ENCODE data around the gene TMEM179.

TMEM179 gene

DNA sequence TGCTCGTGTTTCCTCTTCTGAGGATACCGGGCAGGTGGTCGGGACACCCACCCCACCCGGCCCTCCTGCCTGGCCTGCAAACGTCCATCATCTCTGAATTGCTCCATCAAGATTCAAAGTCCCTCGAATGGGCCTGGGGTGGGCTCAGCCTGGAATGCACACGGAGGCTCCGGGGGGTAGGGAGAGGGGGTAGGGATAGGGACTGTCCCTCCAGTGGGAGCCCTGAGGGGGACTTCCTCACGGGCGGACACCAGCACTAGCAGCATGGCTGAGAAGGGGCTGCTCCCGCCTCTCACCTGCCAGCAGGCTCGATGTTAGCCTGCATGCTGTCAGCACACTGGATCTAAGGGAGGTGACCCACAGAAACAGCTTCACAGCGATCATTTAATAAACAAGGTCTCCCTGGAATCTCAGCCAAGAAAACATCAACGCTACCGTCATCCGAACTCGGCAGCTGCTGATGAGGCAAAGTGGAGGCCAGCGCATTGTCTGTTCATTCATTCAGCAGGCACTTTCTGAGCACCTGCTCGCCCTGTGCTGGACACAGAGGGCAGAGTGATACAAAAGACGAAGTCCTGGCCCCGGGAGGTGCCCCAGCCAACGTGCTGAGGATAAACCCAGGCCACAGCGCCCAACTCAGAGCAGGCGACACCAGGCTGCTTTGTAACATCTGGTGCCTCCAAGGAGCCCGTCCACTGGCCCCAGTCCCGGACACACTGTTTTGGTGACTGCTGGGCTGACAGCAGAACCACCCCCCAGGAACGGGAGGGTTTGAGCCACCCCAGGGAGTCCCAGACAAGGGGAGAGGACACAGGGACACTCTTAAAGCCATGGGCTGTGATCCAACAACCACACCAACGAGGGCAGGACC lies 6.3 kb downstream of the TMEM179 start:
- DNase-seq = no peak

DNA sequence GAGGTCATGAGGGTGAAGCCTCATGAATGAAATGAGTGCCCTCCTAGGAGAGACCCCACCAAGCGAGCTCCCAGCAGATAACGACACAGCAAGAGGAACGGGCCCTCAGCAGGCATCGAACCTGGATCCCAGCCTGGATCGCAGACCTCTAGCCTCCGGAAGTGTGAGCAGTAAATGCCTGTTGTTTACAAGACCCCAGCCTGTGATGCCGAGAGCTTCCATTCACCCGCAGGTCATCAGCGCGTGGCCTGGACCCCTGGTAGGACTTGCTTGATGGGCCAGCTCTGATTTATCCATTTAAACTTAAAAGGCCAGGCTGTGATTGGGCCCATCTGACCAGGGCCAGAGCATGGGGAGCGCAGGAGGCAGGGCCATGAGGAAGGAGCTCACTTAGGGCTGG lies 7.0 kb downstream of the TMEM179 start:
- DNase-seq = no peak

DNA sequence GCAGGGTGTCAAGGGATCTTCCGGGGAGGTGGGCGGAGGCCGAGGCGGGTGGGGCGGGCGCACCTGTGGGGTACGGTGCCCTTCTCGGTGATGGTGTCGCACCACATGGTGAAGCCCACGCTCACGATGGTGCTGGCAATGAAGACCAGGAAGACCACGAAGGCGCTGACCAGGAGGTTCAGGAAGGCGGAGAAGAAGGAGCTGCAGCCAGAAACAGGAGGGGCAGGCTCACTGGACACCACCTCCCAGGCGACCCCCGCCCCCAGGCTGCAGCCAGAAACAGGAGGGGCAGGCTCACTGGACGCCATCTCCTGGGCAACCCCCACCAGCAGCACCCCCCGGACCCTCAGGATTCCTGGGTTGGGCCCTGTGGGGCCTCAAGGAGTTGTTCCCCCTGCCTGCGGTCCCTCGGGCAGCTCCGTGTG lies 7.6 kb downstream of the TMEM179 start:
- no peak for DNase-seq

DNA sequence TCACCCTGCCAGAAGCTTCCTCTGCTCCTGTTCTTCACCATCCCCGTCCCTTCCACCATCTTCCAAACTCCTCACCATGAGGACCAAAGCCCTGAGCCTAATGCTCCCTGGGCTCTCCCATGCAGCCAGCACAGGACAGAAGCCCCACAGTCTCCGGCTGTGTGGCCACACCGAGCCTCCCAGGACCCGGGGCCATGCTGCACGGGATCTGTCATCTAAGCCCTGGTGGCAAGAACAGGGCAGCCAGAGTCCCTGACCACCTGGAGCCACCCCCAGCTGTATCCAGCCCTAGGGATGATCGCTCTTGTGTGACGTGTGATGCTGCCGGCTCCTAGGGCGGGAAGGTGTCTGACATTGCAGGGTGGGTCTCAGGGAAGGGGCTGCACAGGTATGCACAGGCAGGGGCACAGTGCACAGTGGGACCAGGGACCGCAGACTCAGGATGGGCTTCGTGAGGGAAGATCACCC lies 8.1 kb downstream of the TMEM179 start:
- DNase-seq = no peak

DNA sequence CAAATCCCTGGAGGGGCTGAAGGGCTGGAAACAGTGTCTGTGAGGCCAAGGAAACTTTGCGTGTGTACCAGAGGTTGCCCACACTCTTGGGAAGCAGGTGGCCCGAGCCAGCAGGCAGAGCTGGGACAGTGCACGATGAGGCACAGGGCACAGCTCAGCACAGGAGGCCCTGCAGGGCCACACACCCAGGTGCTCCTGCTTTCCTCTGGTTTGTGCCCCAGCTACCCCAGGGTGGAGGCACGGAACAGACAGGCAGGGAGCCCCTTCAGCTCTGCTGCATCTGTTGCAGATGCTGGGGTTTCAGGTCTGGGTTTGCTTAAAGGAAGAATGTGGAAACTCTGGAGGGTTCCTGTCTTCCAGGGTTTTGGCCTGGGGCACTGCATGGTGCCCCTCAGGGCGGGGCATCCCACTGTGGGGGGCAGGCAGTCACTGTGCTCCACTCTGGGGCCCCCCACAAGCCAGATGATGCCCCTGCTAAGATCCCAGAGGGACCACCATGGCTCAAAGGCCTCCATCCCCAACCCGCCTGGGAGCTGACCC lies 8.6 kb downstream of the TMEM179 start:
- no peak for DNase-seq

DNA sequence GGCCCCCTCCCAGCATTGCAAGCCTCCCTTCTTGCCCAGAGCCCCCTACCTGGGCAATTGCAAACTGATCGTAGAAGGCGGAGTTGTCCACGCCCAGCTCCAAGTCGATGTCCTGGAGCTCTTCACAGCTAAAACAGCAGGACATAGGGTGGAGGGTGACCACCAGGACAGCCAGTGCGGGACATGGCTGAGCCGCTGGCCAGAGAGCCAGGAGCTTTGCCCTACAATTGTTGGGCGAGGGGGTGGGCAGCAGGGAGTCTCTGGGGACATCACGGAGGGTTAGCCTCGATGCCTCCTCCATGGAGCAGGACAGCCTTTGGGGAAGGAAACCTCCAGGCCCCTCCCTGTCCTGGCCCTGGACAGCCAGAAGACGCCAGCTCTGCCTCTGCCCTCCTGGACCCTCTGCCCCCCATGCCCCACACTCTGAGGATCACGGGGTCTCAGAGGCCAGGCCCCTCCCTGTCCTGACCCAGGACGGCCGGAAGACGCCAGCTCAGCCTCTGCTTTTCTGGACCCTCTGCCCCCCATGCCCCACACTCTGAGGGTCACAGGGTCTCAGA lies 9.4 kb downstream of the TMEM179 start:
- DNase-seq = no peak

DNA sequence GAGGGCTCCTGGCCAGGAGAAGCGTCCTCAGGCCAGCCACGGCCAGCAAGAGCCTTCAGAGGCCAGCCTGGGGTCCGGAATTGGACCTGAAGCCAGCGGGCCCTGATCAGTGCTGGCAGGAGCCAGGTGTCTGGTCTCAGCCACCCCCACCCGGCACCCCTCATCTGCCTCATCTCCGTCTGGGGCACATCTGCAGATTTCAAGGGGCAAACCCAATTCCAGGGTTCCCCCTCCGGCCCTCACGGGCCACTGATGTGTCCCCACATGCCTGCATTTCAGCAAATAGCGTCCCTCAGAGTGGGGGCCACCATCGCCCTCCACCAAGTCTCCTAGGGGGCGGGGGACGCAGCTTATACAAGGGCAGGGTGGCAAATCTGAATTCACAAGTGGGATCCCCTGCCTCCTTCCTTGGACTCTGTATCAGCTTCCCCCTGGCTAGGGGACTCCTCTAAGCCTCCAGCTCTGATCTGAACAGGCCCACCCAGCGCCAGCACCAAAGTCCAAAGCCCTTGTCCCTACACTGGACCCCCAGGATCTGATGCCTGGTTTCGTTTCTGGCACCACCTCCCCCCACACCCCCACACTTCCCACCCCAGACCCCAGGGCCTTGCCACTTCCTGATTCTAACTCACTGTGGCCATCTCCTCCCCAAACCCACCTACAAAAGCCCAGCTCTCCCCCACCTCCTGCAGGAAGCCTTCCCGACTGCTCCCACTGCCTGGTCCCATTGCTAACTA lies 10.1 kb downstream of the TMEM179 start:
- DNase-seq = no peak

DNA sequence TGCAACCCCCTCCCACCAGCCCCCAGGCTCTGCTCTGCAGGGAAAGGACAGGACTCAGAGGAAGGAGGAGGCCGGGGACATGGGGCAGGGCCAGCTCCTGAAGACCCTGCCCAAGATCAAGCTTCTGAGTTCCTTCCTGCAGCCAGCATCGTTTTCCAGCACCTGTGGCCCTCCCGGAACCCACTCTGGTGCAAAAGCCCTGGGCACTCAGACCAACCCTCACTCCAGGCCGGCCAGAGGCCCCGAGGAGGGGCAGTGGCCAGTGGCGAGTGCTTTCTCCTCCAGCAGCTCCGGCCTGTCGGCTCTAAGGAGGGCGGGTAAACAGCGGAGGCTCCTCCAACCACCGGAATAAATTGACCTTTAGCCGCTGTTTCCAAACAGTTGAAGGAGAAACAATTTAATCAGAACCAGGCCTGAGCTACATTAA lies 10.8 kb downstream of the TMEM179 start:
- DNase-seq = no peak

DNA sequence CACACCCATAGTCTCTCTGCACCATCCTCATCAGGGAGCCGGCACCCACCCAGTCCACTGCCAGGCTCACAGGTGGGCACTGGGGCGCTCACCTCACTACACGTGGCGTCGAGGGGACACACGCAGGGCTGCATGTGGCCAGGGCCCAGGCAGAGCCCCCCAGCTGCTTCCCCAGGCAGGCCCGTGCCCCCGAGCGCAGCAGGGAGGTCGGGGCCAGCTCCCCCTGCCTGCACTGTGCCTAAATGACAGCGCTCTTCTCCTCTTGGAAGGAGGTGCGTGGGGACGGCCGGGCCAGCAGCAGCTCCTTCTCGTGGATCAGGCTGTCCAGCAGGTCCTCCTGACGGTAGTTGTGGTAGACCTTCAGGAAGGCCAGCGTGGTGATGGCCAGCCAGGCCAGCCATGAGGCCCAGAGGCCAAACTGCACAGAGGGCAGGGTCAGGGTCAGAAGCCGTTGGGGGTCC lies 11.3 kb downstream of the TMEM179 start:
- no peak for DNase-seq

DNA sequence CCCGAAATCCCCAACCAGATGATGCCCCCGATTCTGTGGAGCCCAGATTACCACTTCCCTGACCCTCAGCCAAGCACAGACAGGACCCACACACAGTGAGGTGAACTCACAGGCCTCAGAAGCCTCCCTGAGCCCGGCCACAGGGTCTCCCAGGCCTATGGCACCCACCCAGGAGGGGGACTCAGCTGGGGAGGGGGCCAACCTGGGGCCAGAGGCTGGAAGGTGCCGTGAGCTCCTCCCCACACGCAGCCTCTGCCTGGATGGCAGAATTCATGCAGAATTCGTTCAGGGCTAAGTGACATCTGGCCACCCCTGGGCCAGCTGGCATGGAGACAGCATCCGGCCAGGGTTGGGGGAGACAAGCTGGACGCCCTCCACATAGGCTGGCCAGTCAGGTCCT lies 11.8 kb downstream of the TMEM179 start:
- no peak for DNase-seq

DNA sequence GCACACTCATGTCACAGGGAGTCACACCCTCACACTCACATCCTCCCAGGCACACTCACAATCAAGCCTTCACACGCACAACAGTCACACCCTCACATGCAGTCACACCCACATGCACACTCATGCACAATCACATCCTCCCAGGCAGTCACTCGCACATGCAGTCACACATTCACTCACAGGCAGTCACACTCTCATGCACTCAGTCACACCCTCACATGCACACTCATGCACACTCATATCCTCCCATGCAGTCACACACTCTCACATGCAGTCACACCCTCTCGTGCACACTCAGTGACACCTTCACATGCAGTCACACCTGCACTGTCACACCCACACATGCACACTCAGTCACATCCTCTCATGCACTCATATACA lies 12.3 kb downstream of the TMEM179 start:
- DNase-seq = no peak

DNA sequence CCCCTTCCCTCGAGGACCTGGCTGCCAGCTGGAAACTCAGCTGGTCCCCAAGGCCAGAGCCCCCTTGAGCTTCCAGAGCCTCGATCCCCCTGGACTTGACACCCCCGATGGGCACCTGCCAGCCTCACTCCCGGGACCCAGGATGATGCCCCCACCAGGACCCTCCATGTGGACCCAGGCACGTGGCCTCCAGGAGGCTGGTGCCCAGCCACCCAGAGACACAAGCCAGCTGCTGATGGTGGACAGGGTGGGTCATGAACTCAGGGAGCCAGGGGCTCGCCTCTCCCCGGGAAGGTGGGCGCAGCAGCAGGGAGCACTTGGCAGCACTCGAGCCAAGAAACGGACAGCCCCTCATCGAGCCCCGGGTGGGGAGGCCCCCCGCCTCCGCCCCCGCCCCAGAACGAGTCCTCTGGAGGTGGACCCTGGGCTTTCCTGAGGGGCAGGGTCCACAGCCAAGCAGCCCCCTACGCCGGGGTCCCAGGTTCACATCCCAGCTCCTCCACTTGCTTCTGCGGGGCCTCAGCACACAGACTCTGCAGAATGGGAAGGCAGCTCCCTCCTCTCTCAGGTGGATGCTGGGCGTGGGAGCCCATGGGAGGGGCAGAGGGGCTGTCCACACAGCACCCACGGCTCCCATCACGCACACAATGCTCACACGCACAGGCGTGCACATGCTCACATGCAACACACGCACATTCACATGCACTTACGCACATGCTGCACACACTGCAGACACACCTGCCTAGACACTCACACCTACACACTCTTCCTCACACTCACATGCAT lies 12.9 kb downstream of the TMEM179 start:
- DNase-seq = no peak

DNA sequence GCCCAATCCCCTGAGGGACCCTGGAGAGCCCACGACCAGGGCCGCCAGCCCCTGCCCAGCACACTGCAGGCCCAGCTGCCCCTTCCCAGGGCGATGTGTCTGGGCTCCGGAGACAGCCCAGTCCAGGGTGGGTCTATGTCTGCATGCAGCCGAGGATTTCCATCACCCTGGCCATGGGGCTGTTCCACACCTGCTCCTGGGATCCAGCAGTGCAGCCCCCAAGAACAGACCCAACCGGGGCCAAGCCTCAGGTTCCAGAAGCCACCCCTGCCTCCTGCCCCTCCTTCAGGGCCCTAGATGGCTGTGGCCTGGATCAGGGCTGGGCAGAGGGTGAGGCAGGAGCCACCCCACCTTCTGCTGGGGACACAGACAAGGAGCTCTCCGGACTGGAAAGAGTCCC lies 13.5 kb downstream of the TMEM179 start:
- no peak for DNase-seq

DNA sequence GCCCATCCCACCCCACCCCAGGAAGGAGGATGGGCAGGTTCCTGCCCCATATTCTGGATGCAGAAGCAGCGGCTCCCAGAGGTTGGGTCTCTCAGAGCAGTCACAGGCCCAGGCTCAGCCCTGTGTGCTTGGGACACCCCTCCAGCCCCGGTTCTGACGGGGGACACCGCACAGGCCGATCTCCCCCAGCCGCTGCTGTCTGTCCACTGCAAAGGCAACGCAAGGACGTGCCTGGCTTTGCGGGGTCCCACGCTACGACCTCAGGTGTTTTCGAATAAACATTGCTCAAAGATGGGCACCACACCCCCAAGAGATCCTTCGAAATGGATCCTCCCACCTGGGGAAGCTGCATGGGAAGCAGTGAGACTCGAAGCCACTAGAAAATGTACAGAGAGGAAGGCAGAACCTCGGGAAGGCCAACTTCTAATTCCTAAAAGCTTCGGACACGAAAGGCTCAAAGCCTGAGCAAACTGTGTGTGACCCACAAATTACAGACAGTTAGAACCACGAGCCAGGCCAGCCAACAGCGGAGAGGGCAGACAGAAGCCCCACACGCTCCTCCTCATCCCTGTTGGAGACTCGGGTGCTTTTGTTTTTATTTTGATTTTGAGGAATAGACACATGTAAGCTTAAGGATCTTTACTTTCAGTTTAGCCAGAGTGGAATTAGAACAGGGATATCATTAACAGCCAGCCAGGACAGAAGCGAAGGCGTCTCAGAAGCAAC lies 14.2 kb downstream of the TMEM179 start:
- no peak for DNase-seq

DNA sequence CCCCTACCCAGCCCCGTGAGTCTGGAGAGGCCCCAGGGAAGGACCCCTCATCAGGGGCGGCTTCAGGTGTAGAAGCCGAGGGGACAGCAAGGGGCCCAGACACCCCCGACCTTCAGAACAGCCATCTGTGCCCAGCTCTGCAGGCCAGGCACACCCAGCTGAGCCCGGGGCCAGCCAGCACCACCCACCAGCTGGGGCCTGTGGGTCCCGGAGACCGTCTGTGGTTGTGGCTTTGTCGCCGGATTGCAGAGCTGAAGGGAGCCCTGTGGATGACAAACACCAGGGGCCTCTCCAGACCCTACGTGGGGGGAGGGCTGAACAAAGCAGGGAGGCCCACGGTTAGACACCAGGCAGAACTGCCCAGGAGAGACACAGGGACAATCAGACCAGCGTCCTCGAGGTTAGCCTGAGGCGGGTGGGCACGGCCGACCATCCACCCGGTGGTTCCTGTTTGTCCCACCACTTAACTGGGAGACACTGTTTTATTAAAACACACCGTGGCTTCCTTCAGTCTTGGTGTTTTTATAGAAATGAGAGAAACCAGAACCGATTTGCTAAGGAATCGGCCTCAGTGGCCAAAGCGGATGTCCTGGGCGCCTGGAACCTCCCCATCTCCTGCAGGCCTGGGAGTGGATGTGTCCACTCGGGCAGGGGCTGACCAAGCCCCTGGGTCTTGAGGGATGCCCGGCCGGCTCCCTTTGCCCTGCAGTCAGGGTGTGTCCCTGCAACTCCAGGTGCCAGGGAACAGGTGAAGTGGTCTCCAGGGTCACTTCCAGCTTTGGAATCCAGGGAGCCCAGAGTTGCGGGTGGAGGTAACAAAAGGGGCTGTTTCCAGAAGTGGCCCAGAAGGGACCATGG lies 15.0 kb downstream of the TMEM179 start:
- no peak for DNase-seq

DNA sequence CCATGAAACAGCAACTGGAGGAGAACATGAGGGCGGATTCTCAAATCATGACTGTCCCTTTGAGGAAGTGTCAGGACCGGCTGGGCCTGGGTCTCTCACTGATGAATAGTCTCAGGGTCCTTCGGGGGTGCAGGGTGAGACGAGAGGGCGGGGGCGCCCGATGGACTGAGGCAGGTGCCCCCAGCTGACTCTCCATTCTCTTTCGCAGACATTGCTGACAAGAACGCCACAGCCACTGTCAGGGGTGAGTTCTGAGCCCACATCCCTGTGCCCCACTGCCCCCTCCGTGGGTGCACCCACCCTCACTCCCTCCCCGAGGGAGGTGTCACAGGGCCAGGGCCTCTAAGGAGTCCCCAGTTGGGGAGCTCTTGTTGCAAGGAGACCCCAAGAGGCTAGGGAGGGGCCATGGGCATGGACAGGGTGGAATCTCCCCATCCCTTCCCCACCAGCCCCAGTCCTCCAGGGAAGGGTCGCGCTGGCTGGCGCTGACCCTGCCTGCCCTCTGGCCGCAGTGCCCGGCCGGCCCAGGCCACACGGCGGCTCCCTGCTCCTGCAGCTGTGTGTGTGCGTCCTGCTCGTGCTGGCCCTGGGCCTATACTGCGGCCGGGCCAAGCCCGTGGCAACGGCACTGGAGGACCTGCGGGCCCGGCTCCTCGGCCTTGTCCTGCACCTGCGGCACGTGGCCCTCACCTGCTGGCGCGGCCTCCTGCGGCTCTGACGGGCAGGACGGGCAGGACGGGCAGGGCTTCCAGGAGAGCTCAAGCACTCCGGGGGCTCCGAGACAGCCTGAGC lies 16.3 kb downstream of the TMEM179 start:
- no peak for DNase-seq

DNA sequence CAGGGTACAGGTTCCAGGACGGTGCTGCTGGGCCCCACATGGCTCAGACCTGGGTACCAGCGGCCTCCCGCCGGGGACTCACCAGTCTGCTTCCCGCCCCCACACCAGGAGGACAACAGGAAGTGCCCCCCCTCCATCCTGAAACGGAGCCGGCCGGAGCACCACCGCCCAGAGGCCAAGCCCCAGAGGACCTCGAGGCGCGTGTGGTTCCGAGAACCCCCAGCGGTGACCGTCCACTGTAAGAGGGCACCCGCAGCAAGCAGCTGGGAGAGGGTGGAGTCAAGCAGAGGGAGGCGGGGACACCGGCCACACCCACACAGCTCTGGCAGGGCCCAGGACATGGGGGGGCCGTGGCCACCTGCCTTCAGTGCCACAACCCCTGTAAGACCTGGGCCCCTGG lies 16.9 kb downstream of the TMEM179 start:
- DNase-seq = no peak

DNA sequence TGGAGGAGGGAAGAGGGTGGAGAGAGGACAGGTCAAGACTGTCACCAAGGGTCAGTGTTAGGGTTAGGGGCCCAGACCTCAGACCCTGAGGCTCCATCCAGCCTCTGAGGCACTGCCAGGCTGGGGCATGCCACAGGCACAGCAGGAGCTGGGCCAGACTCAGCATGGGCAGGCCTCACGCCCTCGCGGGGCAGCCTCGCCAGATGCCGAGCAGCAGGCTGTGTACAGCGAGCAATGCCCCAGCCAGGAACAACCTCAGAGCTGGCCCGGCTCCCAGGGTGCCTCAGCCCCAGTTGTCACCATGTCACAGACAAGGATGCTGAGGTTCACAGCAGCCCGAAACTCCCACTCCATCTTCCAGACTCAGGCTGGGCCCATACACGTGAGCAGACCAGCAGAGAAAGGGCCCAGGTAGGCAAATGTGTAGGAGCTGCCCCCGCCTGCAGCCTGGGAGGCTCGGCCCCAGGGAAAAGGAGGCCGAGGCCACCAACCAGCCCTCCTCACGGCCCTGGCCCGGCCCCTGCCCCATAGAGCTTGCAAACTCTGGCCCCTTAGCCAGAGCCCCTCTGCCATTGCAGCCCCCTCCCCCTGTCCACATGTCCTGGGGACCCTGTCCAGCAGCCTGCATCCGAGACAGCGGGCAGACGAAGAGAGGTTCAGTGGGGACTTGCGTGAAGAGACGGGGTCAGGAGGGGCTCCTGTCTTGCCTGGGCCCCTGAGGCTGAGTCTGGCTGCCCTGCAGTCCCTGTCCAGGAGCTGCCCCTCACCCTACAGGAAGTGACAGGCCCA lies 17.5 kb downstream of the TMEM179 start:
- no peak for DNase-seq

Measured in OCI-M1 (cell line).